Kidney (tissue), 14 donors: ENCODE data around the gene VWF. TPM values are rescaled to one million over a fixed set of nuclear protein-coding genes. Genes with fewer than 3 reads are reported as not detected.

Experiments used
- DNase-seq, 5 donors: peaks; one replicate each; pipeline ENCODE4 v3.0.0-alpha.2; 2013 to 2020
- FAIRE-seq: peaks from 2 replicates; lab custom pipeline; 2012; peaks lifted over from hg19 to GRCh38; lab: Jason Lieb, UNC
- H3K27ac ChIP-seq, 2 donors: one replicate each; pipeline ENCODE4 v1.7.0; 2013; ENCODE audit warnings: low read depth in 2 of 2, low read length in 2 of 2, inconsistent platforms in 1 of 2
- H3K27me3 ChIP-seq: one replicate; pipeline ENCODE4 v1.7.1; 2013; ENCODE audit warnings: low read length, inconsistent platforms; ENCODE audit not compliant: control insufficient read depth, insufficient read depth
- H3K36me3 ChIP-seq, 3 donors: one replicate each; pipeline versions ENCODE4 v1.7.0 to v1.7.1; 2013; ENCODE audit warnings: low read length in 3 of 3, control low read depth in 1 of 3, inconsistent platforms in 1 of 3; ENCODE audit not compliant: insufficient read depth in 3 of 3, control insufficient read depth in 2 of 3
- H3K4me1 ChIP-seq, 3 donors: one replicate each; pipeline versions ENCODE4 v1.7.0 to v1.7.1; 2013; ENCODE audit warnings: low read length in 3 of 3, inconsistent platforms in 1 of 3, low read depth in 1 of 3; ENCODE audit not compliant: control insufficient read depth in 2 of 3, insufficient read depth in 2 of 3
- H3K4me3 ChIP-seq, 3 donors: one replicate each; pipeline versions ENCODE4 v1.7.0 to v1.8.1; 2013; ENCODE audit warnings: low read length in 3 of 3, control low read depth in 1 of 3, inconsistent platforms in 1 of 3
- H3K9ac ChIP-seq, 3 donors: one replicate each; pipeline versions ENCODE4 v1.7.0 to v1.7.1; 2013; ENCODE audit warnings: low read length in 3 of 3, control low read depth in 1 of 3, inconsistent platforms in 1 of 3
- H3K9me3 ChIP-seq, 3 donors: one replicate each; pipeline versions ENCODE4 v1.7.0 to v1.7.1; 2013; ENCODE audit warnings: low read length in 3 of 3, control low read depth in 1 of 3, inconsistent platforms in 1 of 3; ENCODE audit not compliant: control insufficient read depth in 2 of 3, insufficient read depth in 1 of 3
- intact Hi-C: fragments of 100-400 bp; cut with DNase I; formaldehyde crosslinking; loops from one replicate; pipeline ENCODE4 v1.11.1; 2022
- polyA plus RNA-seq: library from polyadenylated mRNA; stranded (reverse); fragments of 350-450 nt; fragmentation: Illumina TruSeq; extraction: RNeasy Lipid Tissue Mini Kit (QIAGEN cat#74804); gene quantifications from one replicate; pipeline ENCODE4 v1.2.3, GENCODE V29; 2014; ENCODE audit warnings: low read depth, low replicate concordance; ENCODE audit not compliant: insufficient read depth
- total RNA-seq: library from RNA; stranded (reverse); fragmentation: NEBNext Ultra II Directional; extraction: Animal tissue kit (Norgen Biotek cat#: 25700); gene quantifications from one replicate; pipeline ENCODE4 v1.2.1, GENCODE V29; 2021
- TF ChIP-seq, protein P1 (sequence below): IDR thresholded peaks from 3 replicates; pipeline ENCODE4 v1.5.1; 2012; ENCODE audit warnings: mild to moderate bottlenecking, moderate library complexity, borderline replicate concordance; ENCODE audit not compliant: insufficient read depth; ENCODE audit errors: extremely low read depth
- donor health status: control.
- donor health status: control.
- donor health status: control.
- donor health status: control.
- donor health status: control.
- donor health status: DM: yes; HTN: yes; CAD: no.
- donor health status: Normal renal cell carcinoma (clear cell type).

Gene VWF
- total and polyA plus RNA-seq, 2 donors from 2014 or later = 9.6 to 183 TPM

DNA sequence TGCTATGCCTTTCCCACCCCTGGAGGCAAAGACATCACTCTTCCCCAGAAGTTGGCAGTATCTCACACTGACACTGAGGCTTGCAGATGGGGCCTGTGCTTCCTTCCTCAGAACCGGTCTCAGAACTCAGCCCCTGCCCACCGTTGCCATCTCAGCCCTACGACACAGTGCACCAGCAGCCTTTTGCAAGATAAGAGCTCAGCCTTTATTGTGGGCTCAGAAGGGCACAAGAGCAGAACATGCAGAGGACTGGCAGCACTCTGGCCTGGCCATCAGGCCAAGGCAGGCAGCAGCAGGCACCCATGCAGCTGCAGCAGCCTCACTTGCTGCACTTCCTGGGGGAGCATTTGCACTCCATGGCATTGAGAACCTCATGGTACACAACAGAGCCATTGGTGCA lies 175.8 kb downstream of the VWF start:
- Histone ChIP-seq H3K4me1 (peaks cover 0 to 3% (median 3%) of the 10 kb centered on the region in 3 donors), H3K9me3 (no peaks in the 10 kb centered on the region), H3K4me3 (no peak overlapping the region), H3K36me3 (no peaks in the 10 kb centered on the region), H3K9ac (no peak overlapping the region), H3K27ac (no peak overlapping the region), H3K27me3 (peaks cover 5% of the 10 kb centered on the region)
- intact Hi-C loops = no loop called here
- FAIRE-seq = no peak
- TF ChIP-seq, protein P1, sequence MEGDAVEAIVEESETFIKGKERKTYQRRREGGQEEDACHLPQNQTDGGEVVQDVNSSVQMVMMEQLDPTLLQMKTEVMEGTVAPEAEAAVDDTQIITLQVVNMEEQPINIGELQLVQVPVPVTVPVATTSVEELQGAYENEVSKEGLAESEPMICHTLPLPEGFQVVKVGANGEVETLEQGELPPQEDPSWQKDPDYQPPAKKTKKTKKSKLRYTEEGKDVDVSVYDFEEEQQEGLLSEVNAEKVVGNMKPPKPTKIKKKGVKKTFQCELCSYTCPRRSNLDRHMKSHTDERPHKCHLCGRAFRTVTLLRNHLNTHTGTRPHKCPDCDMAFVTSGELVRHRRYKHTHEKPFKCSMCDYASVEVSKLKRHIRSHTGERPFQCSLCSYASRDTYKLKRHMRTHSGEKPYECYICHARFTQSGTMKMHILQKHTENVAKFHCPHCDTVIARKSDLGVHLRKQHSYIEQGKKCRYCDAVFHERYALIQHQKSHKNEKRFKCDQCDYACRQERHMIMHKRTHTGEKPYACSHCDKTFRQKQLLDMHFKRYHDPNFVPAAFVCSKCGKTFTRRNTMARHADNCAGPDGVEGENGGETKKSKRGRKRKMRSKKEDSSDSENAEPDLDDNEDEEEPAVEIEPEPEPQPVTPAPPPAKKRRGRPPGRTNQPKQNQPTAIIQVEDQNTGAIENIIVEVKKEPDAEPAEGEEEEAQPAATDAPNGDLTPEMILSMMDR = no peak
- DNase-seq = no peak

DNA sequence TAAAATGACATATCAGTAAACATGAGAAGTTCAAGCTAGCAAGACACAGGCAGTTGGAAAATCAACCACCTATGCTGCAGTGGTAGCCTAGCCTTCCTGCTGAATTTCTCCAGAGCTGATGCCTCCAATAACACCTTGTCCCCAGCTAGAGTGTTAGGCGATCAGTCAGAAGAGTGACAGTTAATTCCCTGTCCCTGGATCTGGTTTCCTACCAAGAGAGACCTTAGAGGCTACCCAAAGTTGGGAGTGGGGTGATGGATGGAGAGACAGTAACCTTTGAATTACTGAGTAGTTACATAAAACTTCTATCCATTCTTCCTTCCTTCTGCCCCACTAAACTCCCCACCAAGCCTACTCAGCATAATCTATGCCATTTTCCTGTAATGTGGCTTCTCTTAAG lies 177.5 kb downstream of the VWF start:
- intact Hi-C loops = no loop called here
- peaks cover 5% of the 10 kb centered on the region for H3K27me3 ChIP-seq
- DNase-seq (peak in 3 of 5 donors; percentile 35 to 75 (median 73)), FAIRE-seq (no peak)
- H3K9ac ChIP-seq = no peak overlapping the region
- no peaks in the 10 kb centered on the region for H3K36me3 ChIP-seq
- TF ChIP-seq, protein P1 = no peak
- H3K27ac ChIP-seq = no peak overlapping the region
- no peak overlapping the region for H3K4me3 ChIP-seq
- H3K4me1 ChIP-seq = peaks cover 0 to 3% (median 3%) of the 10 kb centered on the region in 3 donors
- no peaks in the 10 kb centered on the region for H3K9me3 ChIP-seq

DNA sequence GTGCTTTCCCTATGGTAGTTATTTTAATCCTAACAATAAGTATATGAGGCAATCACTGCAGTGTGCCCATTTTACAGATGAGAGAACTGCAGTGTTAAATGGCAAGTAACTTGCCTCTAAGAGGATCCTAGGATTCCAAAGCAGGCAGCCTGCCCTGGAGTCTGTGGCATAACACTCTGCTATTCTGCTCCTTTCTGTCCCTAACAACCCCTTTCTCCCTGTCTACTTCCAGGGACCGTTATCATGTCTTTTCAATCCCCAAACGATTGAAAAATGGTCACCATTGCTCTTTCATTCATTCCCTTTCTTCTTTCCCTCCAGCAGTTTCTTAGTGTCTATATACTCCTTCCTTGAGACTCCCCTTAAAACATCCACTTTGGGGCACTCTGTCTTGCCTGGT lies 178.1 kb downstream of the VWF start:
- intact Hi-C loops = no loop called here
- Histone ChIP-seq H3K27ac (no peak overlapping the region), H3K9me3 (no peaks in the 10 kb centered on the region), H3K4me3 (no peak overlapping the region), H3K4me1 (peaks cover 0 to 3% (median 3%) of the 10 kb centered on the region in 3 donors), H3K27me3 (peaks cover 5% of the 10 kb centered on the region), H3K36me3 (no peaks in the 10 kb centered on the region), H3K9ac (no peak overlapping the region)
- DNase-seq (no peak), FAIRE-seq (no peak)
- TF ChIP-seq, protein P1 = no peak
